GM10248 (cell line): ENCODE results near the gene SLC10A2.
A peak's percentile ranks its signal among the peaks of the same experiment; 100 is the strongest.

ENCODE experiments used
- CTCF ChIA-PET: fragments of 300-600 bp; sonication (Branson Sonifier 250); formaldehyde crosslinking; extraction: SDS; loops from one replicate; lab custom pipeline; 2021; ENCODE audit warnings: antibody characterized with exemption; lab: Yijun Ruan, JAX
- POLR2A ChIA-PET: fragments of 350-650 bp; sonication (Branson Sonifier 250); formaldehyde crosslinking; extraction: SDS; loops from one replicate; lab custom pipeline; 2020; ENCODE audit warnings: antibody characterized with exemption; lab: Yijun Ruan, JAX
- DNase-seq: peaks from one replicate; pipeline ENCODE4 v3.0.0; 2012; ENCODE audit errors: extremely low spot score
- TF ChIP-seq, protein P1 (sequence below): IDR thresholded peaks from 2 replicates; pipeline ENCODE4 v1.5.1; 2012; ENCODE audit warnings: mild to moderate bottlenecking, low read depth; ENCODE audit errors: extremely low read depth, missing control alignments, control extremely low read depth

Gene SLC10A2

GRCh38 chr13:103036268-103036667 is 29.9 kb downstream of the SLC10A2 start:
- ChIA-PET POLR2A (no interaction called here), CTCF (interaction anchor here (0.7 to 1.5 kb wide), 2 partner anchors 15 to 26 kb away, joined by 3 to 4 read pairs; no protein-coding TSS in a partner anchor)
- DNase-seq, result no peak
- TF ChIP-seq, protein P1, sequence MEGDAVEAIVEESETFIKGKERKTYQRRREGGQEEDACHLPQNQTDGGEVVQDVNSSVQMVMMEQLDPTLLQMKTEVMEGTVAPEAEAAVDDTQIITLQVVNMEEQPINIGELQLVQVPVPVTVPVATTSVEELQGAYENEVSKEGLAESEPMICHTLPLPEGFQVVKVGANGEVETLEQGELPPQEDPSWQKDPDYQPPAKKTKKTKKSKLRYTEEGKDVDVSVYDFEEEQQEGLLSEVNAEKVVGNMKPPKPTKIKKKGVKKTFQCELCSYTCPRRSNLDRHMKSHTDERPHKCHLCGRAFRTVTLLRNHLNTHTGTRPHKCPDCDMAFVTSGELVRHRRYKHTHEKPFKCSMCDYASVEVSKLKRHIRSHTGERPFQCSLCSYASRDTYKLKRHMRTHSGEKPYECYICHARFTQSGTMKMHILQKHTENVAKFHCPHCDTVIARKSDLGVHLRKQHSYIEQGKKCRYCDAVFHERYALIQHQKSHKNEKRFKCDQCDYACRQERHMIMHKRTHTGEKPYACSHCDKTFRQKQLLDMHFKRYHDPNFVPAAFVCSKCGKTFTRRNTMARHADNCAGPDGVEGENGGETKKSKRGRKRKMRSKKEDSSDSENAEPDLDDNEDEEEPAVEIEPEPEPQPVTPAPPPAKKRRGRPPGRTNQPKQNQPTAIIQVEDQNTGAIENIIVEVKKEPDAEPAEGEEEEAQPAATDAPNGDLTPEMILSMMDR, result no peak

DNA sequence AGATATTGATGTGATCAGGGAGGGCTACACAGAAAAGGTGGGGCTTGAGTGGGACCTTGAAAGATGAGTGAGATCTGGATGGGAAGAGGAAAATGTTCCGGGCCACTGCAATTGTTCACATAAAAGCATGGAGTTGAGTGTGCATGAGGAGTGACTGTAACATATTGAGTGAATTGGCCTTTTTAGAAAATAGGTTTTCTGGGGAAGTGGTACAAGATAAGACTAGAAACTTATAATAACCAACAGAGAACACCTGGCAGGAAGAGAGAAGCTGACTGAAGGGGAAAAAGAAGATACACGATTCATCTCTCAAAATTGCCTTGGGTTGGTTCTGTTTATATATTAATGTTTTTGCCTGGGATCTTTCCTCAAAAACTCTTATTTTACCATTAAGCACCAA is 32.2 kb downstream of the SLC10A2 start:
- DNase-seq, result no peak
- ChIA-PET POLR2A (no interaction called here), CTCF (interaction anchor here (1.1 kb wide), 1 partner anchor 9 kb away, joined by 3 read pairs; no protein-coding TSS in a partner anchor)
- TF ChIP-seq, protein P1, result no peak

DNA sequence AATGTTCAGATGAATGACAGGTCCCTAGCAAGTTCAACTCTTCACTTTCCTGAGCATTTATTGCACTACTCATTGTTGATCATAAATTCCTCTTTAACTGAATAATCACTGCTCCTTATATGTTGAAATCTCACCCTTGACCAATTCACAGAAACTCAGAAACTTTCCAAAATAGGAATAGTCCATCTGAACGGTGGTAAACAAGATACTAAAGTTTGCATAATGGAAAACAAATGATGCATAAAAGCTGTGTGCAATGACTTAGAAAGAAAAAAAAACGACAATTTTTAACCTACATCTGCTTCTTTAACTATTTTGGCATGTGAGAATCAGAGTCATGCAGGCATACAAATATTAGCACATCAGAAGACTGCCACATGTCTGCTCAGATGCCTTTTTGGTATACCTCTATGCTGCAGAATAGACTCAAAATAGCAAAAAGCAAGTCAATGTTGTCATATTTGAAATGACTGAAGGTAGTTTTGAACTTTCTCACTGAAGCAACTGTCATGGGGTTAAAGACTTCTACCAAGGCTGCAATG is 34.8 kb downstream of the SLC10A2 start:
- TF ChIP-seq, protein P1, result no peak
- CTCF ChIA-PET, result interaction anchor here (1.1 to 1.5 kb wide), 2 partner anchors 36 to 109 kb away, joined by 3 to 4 read pairs; no protein-coding TSS in a partner anchor
- POLR2A ChIA-PET, result interaction anchor here (0.6 kb wide), 1 partner anchor 514 kb away, joined by 4 read pairs; no protein-coding TSS in a partner anchor
- peak; percentile 66 for DNase-seq

- ChIA-PET POLR2A (interaction anchor here (0.6 kb wide), 1 partner anchor 515 kb away, joined by 4 read pairs; no protein-coding TSS in a partner anchor), CTCF (interaction anchor here (1.1 to 1.5 kb wide), 2 partner anchors 37 to 110 kb away, joined by 3 to 4 read pairs; no protein-coding TSS in a partner anchor)
- peak; percentile 15 for DNase-seq
- TF ChIP-seq, protein P1, result no peak
Measured at GRCh38 chr13:103030776-103031175, 35.4 kb downstream of the SLC10A2 start.

DNA sequence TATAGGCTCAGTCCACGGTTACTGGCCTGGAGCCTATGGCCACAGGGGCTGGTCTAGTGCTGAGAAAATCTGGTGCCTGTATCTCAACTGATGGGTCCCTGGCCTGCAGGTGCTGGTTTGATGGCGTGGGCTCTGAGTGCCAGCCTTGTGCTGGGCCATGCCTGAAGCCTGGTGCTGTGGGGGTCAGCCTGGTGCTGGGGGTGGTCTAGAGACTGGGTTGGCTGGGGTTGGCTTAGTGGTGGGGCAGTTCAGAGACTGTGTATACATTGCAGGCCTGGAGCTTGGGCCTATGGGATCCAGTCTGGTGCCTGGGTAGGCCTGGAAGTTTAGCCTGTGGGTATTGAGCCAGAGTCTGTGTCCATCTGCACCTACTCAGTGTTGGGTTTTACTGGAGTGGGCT is 36.4 kb downstream of the SLC10A2 start:
- DNase-seq, result no peak
- ChIA-PET POLR2A (no interaction called here), CTCF (interaction anchor here (1.0 kb wide), 1 partner anchor 24 kb away, joined by 4 read pairs; no protein-coding TSS in a partner anchor)
- TF ChIP-seq, protein P1, result no peak

DNA sequence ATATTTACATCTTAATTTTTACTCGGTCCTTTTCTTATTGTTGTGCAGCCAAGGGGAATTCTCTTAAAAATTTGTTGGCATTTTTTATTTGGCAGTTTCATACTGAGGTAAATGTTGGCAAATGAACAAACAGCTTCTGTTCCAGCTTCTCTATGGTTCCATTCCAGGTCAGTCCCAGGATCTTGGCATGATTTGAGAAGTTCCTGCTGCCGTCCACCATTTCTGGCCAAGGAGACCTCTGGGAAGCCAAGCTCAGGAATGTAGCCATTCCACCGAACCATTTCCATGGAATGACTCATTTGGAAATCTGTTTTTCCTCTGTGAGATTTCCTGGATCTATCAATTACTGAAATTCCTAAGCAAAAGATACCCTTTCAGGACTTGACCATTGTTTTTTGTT is 43.9 kb downstream of the SLC10A2 start:
- ChIA-PET POLR2A (no interaction called here), CTCF (interaction anchor here (2.1 kb wide), 1 partner anchor 13 kb away, joined by 5 read pairs; no protein-coding TSS in a partner anchor)
- TF ChIP-seq, protein P1, result no peak
- no peak for DNase-seq
